Effector memory CD4-positive, alpha-beta T cell (primary cell): ENCODE data around the gene LRFN2.

Source experiments
- DNase-seq, 3 donors: peaks; one replicate each; pipeline ENCODE4 v3.0.0-alpha.2; 2020
- H3K27ac ChIP-seq: 2 replicates; pipeline ENCODE4 v1.7.0; 2013; ENCODE audit warnings: mild to moderate bottlenecking, low read length, moderate library complexity; ENCODE audit not compliant: insufficient read depth, poor library complexity, severe bottlenecking
- H3K27me3 ChIP-seq: replicated peaks from 2 replicates; pipeline ENCODE4 v1.7.0; 2013; ENCODE audit warnings: mild to moderate bottlenecking, low read length; ENCODE audit not compliant: insufficient read depth, control insufficient read depth, poor library complexity, severe bottlenecking
- H3K36me3 ChIP-seq: 2 replicates; pipeline ENCODE4 v1.7.0; 2013; ENCODE audit warnings: mild to moderate bottlenecking, low read length, moderate library complexity; ENCODE audit not compliant: control insufficient read depth, insufficient read depth
- H3K4me1 ChIP-seq: 2 replicates; pipeline ENCODE4 v1.7.0; 2013; ENCODE audit warnings: low read length, mild to moderate bottlenecking; ENCODE audit not compliant: control insufficient read depth, insufficient read depth, poor library complexity, severe bottlenecking
- H3K4me3 ChIP-seq: 2 replicates; pipeline ENCODE4 v1.7.0; 2013; ENCODE audit warnings: low read length, low read depth, mild to moderate bottlenecking; ENCODE audit not compliant: insufficient read depth, poor library complexity, severe bottlenecking
- H3K9me3 ChIP-seq: 2 replicates; pipeline ENCODE4 v1.7.0; 2013; ENCODE audit warnings: mild to moderate bottlenecking, low read length, moderate library complexity; ENCODE audit not compliant: control insufficient read depth

Gene LRFN2

GRCh38 chr6:40419377-40419776 is 167.8 kb downstream of the LRFN2 start:
- no peak for DNase-seq
- Histone ChIP-seq H3K9me3 (no peaks in the 10 kb centered on the region), H3K36me3 (no peaks in the 10 kb centered on the region), H3K4me3 (no peak overlapping the region), H3K4me1 (no peaks in the 10 kb centered on the region), H3K27ac (no peak overlapping the region), H3K27me3 (no peaks in the 10 kb centered on the region)

- no peak overlapping the region for H3K4me3 ChIP-seq
- H3K9me3 ChIP-seq, result no peaks in the 10 kb centered on the region
- no peak overlapping the region for H3K27ac ChIP-seq
- no peaks in the 10 kb centered on the region for H3K4me1 ChIP-seq
- H3K36me3 ChIP-seq, result no peaks in the 10 kb centered on the region
- DNase-seq, result no peak
- H3K27me3 ChIP-seq, result no peaks in the 10 kb centered on the region
These were observed 170.1 kb downstream of the LRFN2 start for GRCh38 chr6:40417031-40417430.

GRCh38 chr6:40414617-40415016 is 172.5 kb downstream of the LRFN2 start:
- DNase-seq, result no peak
- H3K36me3 ChIP-seq, result no peaks in the 10 kb centered on the region
- H3K27me3 ChIP-seq, result no peaks in the 10 kb centered on the region
- no peaks in the 10 kb centered on the region for H3K4me1 ChIP-seq
- no peak overlapping the region for H3K4me3 ChIP-seq
- H3K27ac ChIP-seq, result no peak overlapping the region
- H3K9me3 ChIP-seq, result no peaks in the 10 kb centered on the region

GRCh38 chr6:40413239-40413638 is 173.9 kb downstream of the LRFN2 start:
- no peaks in the 10 kb centered on the region for H3K27me3 ChIP-seq
- H3K27ac ChIP-seq, result no peak overlapping the region
- no peaks in the 10 kb centered on the region for H3K36me3 ChIP-seq

GRCh38 chr6:40411881-40412280 is 175.3 kb downstream of the LRFN2 start:
- H3K27ac ChIP-seq, result no peak overlapping the region
- H3K4me3 ChIP-seq, result no peak overlapping the region
- H3K4me1 ChIP-seq, result no peaks in the 10 kb centered on the region
- H3K36me3 ChIP-seq, result no peaks in the 10 kb centered on the region
- no peaks in the 10 kb centered on the region for H3K9me3 ChIP-seq
- DNase-seq, result no peak
- no peaks in the 10 kb centered on the region for H3K27me3 ChIP-seq

More at GRCh38 chr6:40413239-40413638, 173.9 kb downstream of the LRFN2 start:
- Histone ChIP-seq H3K4me3 (no peak overlapping the region), H3K4me1 (no peaks in the 10 kb centered on the region), H3K9me3 (no peaks in the 10 kb centered on the region)
- no peak for DNase-seq

GRCh38 chr6:40410821-40411220 is 176.3 kb downstream of the LRFN2 start:
- H3K27ac ChIP-seq, result no peak overlapping the region
- H3K9me3 ChIP-seq, result no peaks in the 10 kb centered on the region
- no peaks in the 10 kb centered on the region for H3K36me3 ChIP-seq
- no peak overlapping the region for H3K4me3 ChIP-seq
- no peak for DNase-seq
- no peaks in the 10 kb centered on the region for H3K27me3 ChIP-seq
- H3K4me1 ChIP-seq, result no peaks in the 10 kb centered on the region

GRCh38 chr6:40409716-40410397 is 177.3 kb downstream of the LRFN2 start:
- H3K36me3 ChIP-seq, result no peaks in the 10 kb centered on the region
- no peaks in the 10 kb centered on the region for H3K9me3 ChIP-seq
- H3K27me3 ChIP-seq, result no peaks in the 10 kb centered on the region
- H3K27ac ChIP-seq, result no peak overlapping the region
- H3K4me1 ChIP-seq, result no peaks in the 10 kb centered on the region
- no peak for DNase-seq
- H3K4me3 ChIP-seq, result no peak overlapping the region

- H3K4me1 ChIP-seq, result no peaks in the 10 kb centered on the region
- no peak overlapping the region for H3K27ac ChIP-seq
- H3K4me3 ChIP-seq, result no peak overlapping the region
- no peaks in the 10 kb centered on the region for H3K36me3 ChIP-seq
- no peak for DNase-seq
- no peaks in the 10 kb centered on the region for H3K9me3 ChIP-seq
- no peaks in the 10 kb centered on the region for H3K27me3 ChIP-seq
These were observed 178.2 kb downstream of the LRFN2 start for GRCh38 chr6:40408786-40409542.

GRCh38 chr6:40407239-40407638 is 179.9 kb downstream of the LRFN2 start:
- Histone ChIP-seq H3K36me3 (no peaks in the 10 kb centered on the region), H3K27me3 (no peaks in the 10 kb centered on the region), H3K9me3 (no peaks in the 10 kb centered on the region), H3K4me1 (no peaks in the 10 kb centered on the region), H3K27ac (no peak overlapping the region), H3K4me3 (no peak overlapping the region)
- no peak for DNase-seq

GRCh38 chr6:40406175-40406574 is 181.0 kb downstream of the LRFN2 start:
- no peak for DNase-seq
- H3K4me3 ChIP-seq, result no peak overlapping the region
- no peak overlapping the region for H3K27ac ChIP-seq
- H3K27me3 ChIP-seq, result no peaks in the 10 kb centered on the region
- H3K9me3 ChIP-seq, result no peaks in the 10 kb centered on the region
- H3K36me3 ChIP-seq, result no peaks in the 10 kb centered on the region
- H3K4me1 ChIP-seq, result no peaks in the 10 kb centered on the region
